HG03025 (cell line): ENCODE measurements around the gene FAM76A.
A peak's percentile ranks its signal among the peaks of the same experiment; 100 is the strongest.
"Not testable (repeated sequence)": the region's sequence is repeated elsewhere in the genome, so short reads cannot be mapped to it uniquely, and the experiment has no call there.

Source experiments
- ATAC-seq: cut with Tn5 transposase; IDR thresholded peaks from one replicate; pipeline ENCODE4 v1.9.1; 2021; ENCODE audit warnings: mild to moderate bottlenecking, moderate library complexity; ENCODE audit not compliant: unreplicated experiment, low FRiP score

FAM76A gene

DNA sequence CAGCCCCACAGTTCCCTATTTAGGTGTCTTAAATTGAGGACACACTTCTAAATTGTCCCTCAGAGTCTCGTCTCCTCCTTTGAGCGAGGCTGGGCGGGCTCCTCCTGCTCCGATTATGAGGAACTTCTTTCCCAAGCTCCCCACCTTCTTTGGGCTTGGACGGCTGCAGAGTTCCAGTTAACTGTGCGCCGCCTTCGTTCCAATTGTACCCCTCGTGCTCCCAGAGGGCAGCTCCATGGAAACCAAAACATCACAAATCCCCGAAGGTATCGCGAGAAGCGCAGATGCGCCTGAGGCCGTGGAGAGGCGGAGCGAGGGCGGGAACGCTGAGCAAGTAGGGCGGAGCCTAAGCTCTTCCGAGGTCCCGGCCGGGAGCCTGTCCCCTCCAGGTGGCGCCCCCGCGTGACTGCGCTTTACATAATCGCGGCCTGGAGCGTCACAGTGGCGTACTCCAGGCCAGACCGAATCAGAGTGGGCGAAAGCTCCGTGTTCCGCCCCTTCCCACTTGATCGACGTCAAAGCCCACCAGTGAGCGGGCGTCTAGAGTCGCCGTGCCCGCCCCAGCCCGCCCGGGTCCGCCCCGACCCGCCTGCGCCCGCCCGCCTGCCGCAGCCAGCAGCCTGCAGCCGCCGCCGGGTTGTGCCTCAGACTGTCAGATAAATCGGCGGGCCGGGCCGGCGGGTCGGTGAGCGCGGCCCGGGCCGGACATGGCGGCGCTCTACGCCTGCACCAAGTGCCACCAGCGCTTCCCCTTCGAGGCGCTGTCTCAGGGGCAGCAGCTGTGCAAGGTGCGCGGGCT lies at the start of gene FAM76A:
FAM76A (plus strand) TSS at position 588 of the 799 bp plus-strand sequence; CDS start at position 708, 120 bp downstream.
- ATAC-seq, result peak; percentile 91

DNA sequence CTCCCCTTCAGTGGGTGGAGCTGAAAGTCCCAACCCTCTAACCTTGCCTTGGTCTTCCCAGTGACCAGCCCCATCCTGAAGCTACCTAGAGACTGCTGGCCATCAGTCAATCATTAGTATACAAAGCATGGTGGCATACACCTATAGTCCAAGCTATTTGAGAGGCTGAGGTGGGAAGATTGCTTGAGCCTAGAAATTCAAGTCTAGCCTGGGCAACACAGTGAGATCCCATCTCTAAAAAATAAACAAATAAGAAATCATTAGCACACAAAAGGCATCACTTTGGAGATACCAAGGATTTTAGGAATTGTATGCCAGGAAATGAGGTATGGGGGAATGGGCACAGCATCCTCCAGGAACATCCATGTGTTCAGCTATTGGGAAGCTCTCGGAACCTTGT lies 49.4 kb upstream of the FAM76A start:
- no peak for ATAC-seq

DNA sequence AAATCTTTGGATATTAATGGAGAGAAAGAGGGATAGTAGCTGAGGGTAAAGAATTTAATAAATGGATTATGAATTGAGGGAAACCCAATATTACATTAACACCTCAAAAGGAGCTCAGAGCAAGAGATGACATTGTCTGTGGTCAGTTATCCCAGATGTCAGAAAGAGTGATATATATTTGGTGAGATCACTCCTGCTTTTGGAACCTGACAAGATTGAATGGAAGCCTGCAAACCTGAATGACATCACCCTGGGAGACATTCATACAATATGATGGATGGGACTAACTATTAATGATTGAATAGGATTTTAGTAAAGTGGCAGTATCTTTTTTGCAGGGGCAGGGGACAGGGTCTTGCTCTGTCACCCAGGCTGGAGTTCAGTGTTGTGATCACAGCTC lies 47.0 kb upstream of the FAM76A start:
- ATAC-seq, result no peak

DNA sequence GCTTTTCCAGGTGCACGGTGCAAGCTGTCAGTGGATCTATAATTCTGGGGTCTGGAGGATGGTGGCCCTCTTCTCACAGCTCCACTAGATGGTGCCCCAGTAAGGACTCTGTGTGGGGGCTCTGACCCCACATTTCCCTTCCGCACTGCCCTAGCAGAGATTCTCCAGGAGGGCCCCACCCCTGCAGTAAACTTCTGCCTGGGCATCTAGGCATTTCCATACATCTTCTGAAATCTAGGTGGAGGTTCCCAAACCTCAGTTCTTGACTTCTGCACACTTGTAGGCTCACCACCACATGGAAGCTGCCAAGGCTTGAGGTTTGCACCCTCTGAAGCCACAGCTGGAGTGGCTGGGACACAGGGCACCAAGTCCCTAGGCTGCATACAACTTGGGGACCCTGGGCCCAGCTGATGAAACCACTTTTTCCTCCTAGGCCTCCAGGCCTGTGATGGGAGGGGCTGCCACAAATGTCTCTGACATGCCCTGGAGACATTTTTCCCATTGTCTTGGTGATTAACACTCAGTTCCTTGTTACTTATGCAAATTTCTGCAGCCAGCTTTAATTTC lies 45.5 kb upstream of the FAM76A start:
- not testable (repeated sequence) for ATAC-seq

DNA sequence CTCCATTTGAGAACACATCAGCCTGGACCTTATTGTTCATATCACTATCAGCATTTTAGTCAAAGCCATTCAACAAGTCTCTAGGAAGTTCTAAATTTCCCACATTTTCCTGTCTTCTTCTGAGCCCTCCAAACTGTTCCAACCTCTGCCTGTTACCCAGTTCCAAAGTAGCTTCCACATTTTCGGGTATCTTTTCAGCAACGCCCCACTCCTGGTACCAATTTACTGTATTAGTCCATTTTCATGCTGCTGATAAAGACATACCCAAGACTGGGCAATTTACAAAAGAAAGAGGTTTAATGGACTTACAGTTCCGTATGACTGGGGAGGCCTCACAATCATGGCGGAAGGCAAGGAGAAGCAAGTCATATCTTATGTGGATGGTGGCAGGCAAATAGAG lies 44.2 kb upstream of the FAM76A start:
- not testable (repeated sequence) for ATAC-seq

DNA sequence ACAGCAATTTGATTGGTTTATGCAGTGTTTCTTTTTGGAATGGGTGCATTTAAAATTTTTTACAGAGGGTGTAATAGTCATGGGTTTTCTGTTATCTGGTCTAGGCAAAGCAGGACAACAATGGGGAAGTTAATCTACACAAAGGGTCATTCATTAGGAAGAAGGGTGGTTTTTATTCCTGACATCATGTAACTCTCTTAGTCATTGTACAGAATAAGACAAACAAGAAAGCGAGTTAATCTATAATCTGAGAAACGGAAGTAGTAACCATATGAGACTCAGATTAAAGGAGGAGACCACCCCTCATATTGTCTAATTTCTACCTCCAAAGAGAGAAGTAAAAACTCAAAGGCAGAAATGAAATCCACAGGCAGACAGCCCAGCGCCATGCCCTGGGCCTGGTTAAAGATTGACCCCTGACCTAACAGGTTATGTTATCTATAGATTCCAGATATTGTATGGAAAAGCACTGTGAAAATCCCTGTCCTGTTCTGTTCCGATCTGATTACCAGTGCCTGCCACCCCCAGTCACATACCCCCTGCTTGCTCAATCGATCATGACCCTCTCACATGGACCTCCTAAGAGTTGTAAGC lies 43.3 kb upstream of the FAM76A start:
- no peak for ATAC-seq

DNA sequence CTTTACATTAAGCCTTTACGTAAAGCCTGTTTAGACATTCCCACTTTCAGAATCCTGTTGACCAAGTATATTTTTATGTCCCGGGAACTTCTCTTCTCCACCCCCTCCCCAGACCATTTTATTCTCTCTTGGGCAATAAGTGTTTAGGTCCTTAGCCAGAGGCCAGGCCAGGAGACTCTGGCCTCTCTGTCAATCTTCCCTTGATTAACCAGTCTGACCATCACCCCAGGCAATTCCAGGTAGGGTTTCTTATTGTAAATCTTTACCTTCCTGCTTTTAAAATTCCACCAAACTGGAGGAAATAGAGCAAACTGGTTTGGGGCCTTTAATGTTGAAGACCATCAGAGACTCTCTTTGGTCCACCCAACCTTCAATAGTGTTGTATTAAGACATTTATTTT lies 41.6 kb upstream of the FAM76A start:
- no peak for ATAC-seq

DNA sequence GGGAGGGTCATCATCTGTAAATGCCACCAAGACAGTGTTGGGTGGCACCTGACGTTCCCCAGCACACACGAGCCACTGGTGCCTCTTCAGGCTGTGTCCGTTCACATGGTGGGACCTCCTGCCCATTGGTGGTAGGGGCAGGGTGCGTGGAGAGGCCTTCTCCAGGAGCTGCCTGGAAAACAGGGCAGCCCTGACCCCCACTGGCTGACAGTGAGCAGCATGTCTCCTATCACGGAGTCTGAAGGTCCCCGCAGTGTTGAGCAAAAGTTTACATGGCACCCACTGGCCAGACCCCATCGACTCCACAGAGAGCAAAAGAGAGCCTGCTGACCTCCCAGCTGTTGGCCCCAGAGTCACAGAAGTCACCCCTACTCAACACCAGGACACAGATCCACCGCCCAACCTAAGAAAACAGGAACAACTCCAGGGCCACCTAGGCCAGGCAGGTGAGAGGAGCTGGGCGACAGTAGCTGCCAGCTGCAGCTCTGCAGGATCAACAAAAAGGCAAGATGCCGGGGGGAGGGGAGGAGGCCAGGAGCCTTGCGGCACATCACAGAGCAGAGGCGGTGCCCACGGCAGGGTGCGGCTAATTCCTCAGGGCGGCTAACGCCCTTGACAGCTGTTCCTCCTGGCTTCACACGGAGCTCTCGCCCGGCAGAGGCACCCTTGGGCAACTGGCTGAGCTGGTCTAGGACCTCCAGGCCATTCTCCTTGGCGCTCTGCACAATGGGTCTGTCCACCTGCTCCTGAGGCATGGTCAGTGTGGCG lies 39.4 kb upstream of the FAM76A start:
- ATAC-seq, result no peak

DNA sequence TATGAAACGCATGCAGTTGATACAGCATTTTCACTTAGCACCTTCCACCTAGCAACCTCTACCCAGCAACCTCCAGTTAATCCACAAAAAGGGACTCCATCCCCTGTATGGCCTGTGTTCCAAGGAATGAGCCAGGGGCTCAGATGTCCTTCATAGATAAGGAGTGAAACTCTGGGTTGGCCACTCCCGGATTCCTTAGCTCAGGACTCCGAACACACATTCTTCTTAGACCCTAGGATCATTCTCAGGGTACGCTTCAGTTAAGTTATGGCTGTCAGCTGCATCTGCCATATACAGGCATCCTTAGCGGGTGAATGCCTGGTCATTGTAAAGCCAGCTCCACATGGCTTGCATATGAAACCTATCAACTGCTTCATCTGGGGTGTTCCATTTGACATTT lies 37.9 kb upstream of the FAM76A start:
- ATAC-seq, result no peak

DNA sequence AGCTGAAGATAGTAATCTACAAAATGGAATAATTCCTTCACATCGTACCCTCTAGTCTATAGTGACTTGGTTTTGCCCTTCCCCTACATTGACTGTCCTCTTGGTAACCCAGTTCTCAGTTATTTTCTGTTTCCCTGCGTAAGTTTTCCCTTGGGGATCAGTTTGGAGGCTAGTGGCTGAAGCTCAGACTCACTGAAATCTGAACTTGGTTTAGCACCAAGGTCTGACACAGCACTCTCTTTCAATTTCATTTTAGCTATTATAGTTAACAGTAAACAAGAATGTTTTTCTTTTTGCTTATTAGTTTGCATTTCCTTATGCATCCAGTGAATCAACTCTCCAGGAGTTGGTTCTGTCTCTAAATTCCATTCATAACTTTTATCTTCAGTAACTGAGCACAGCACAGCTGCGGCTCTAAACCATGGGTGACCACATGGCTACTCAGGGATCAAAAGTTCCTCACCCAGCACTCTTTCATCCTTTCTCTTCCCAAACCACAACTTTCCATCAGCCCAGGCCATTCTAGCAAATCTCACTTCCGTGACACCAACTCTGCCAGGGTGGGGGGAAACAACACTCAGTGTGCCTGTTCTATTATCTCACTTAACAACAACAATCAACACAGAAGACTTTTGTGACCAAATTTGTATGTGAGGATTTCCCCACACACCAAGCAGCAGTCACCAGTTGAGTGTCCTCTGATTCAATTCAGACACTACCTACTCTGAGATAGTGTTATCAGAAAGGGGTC lies 36.2 kb upstream of the FAM76A start:
- ATAC-seq, result no peak

DNA sequence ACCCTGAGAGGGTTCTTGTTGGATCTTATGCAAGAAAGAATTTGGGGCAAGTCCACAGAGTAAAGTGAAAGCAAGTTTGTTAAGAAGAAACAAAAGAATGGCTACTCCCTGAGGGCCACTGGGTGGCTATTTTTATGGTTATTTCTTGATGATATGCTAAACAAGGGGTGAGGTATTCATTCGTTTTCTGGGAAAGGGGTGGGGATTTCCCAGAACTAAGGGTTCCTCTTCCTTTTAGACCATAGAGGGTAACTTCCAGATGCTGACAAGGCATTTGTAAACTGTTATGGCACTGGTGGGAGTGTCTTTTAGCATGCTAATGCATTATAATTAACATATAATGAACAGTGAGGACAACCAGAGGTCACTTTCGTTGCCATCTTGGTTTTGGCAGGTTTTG lies 35.6 kb upstream of the FAM76A start:
- no peak for ATAC-seq

DNA sequence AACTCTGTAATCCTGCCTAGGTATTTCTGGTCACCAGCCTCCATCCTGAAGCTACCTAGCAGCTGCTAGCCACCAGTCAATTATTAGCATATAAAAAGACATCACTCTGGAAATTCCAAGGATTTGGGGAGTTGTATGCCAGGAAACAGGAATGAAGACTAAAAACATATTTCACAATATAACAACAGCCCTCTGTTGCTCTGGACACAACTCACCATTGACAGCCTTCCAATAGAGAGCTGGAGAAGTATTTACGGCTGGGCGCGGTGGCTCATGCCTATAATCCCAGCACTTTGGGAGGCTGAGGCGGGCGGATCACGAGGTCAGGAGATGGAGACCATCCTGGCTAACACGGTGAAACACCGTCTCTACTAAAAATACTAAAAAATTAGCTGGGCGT lies 28.9 kb upstream of the FAM76A start:
- not testable (repeated sequence) for ATAC-seq

DNA sequence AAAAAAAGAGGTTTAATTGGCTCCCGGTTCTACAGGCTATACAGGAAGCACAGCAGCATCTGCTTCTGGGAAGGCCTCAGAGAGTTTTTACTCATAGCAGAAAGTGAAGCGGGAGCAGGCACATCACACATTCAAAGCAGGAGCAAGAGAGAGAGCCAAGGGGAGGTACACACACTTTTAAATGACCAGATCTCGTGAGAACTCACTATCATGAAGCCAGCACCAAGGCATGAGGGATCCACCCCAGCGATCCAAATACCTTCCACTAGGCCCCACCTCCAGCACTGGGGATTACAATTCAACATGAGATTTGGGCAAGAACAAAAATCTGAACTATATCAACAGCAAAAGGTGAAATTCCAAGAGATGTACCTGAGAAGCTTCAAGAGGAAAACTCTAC lies 20.8 kb upstream of the FAM76A start:
- ATAC-seq, result no peak

DNA sequence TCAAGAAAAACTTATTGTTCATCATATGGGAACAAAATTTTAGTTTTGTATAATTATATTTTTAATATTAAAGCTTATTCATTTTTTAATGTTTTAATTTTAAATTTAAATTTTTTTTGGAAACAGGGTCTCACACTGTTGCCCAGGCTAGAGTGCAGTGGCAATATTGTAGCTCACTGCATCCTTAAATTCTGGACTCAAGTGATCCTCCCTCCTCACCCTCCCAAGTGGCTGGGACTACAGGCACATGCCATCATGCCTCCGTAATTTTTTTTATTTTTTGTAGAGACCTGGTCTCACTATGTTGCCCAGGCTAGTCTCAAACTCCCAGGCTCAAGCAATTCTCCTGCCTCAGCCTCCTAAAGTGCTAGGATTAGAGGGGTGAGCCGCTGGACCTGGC lies 20.2 kb upstream of the FAM76A start:
- ATAC-seq, result no peak

DNA sequence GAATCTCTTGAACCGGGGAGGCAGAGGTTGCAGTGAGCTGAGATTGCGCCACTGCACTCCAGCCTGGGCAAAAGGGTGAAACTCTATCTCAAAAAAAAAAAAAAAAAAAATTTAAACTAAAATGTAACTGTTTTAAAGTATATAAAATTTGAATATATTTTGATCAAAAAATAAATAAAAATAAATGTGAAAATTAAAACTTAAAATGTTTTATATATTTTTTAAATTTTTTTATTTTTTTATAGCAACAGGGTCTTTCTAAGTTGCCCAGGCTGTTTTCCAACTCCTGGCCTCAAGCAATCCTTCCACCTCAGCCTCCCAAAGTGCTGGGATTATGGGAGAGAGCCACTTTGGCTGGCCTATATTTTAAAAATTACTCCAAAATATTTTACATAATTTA lies 15.2 kb upstream of the FAM76A start:
- ATAC-seq, result no peak

DNA sequence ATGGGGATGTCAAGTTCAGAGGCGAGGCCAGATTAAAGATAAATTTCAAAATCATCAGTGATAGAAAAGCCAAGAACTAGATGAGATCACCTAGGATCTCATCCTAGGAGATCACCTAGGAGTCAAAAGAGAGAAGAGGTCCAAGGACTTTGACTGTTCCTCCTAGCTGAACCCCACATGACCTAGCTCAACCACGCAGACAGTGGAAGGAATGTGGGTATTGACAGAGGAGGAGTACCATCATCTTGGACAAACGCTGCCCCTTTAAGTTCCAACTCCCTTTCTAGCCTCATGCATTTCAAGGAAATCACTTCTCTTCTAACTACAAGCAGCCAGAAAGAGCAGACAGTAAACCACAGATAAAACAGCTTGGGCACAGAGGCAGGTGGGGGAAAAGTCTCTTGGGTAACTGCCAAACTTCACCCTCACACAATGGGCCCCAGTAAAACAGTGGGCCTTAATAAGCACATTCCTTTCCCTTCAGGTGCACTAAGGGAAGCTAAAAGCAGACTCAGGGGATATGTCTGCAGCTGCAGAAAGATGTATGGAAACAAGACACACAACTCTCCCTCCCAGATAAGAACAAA lies 12.5 kb upstream of the FAM76A start:
- ATAC-seq, result no peak

DNA sequence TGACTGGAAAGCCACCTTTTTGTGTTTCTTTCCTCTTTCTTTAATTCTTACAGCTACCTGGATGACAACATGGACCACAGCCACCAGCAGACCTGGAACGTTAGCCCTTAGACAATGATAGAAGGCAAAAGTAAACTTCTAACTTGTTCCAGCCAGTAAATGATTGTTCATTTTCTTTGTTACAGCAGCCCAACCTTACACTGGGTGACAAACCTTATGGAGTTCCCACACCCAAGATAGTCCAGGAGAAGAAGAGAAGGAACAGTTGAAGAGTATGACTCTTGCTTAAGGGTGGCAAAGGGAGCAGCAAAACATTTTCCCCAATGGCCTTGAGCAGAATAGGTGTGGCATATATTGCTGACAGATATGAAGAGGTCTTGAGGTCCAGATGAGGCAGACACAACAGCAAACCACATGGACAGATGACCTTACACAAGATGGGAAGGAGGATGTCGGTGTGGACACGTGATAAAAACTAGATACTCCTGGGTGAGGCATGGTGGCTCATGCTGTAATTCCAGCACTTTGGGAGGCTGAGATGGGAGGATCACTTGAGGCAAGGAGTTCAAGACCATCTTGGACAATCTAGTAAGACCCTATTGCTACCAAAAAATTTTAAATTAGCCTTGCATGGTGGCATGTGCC lies 11.8 kb upstream of the FAM76A start:
- no peak for ATAC-seq

DNA sequence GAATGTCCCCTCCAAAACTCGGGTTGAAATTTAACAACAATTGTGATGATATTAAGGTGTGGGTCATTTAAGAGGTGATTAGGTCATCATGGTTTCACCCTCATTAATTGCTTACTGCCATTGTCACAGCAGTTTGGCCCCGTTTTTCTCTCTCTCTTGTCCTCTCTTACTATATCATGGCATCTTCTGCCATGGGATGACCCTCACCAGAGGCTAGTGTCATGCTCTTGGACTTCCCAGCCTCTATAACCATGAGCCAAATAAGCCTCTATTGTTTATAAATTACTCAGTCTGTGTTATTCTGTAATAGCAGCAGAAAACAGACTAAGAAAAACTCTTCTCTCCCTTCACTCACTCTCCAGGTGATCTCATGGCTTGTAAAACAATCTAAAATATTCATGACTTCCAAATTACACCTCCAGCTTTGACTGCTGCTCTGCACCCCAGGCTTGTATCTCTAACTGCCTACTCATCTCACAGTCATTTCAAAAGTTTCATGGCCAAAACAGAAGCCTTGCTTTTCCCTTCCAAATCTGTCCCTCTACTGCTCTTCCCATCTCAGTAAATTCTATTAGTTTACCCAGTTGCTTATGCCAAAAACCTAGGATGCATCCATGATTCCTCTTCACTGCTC lies 9.4 kb upstream of the FAM76A start:
- no peak for ATAC-seq
